AG04449 (cell line): Measurements from ENCODE around the gene KLC4.

ENCODE experiments used
- CTCF ChIA-PET: fragments of 350-600 bp; formaldehyde crosslinking; extraction: SDS; loops from one replicate; lab custom pipeline; 2021; ENCODE audit warnings: antibody characterized with exemption; lab: Yijun Ruan, JAX
- POLR2A ChIA-PET: fragments of 400-600, 350-600 bp; formaldehyde crosslinking; extraction: SDS; loops from one replicate; lab custom pipeline; 2020; ENCODE audit warnings: antibody characterized with exemption, inconsistent platforms; lab: Yijun Ruan, JAX
- DNase-seq: peaks from one replicate; pipeline ENCODE4 v3.0.0-alpha.2; 2010; ENCODE audit warnings: low read depth, low spot score
- H3K4me3 ChIP-seq: 2 replicates; pipeline ENCODE4 v1.5.1; 2011; ENCODE audit warnings: low read depth, mild to moderate bottlenecking, control low read depth, low read length
- TF ChIP-seq, protein P1 (sequence below): IDR thresholded peaks from one replicate; pipeline ENCODE4 v1.5.1; 2011; ENCODE audit warnings: mild to moderate bottlenecking, moderate library complexity, low read length, control low read depth, inconsistent platforms; ENCODE audit not compliant: insufficient read depth; ENCODE audit errors: missing control alignments

KLC4 gene

GRCh38 chr6:43014434-43014909 lies 45.0 kb upstream of the KLC4 start:
- peak overlapping the region; percentile 98 for H3K4me3 ChIP-seq
- TF ChIP-seq, protein P1, sequence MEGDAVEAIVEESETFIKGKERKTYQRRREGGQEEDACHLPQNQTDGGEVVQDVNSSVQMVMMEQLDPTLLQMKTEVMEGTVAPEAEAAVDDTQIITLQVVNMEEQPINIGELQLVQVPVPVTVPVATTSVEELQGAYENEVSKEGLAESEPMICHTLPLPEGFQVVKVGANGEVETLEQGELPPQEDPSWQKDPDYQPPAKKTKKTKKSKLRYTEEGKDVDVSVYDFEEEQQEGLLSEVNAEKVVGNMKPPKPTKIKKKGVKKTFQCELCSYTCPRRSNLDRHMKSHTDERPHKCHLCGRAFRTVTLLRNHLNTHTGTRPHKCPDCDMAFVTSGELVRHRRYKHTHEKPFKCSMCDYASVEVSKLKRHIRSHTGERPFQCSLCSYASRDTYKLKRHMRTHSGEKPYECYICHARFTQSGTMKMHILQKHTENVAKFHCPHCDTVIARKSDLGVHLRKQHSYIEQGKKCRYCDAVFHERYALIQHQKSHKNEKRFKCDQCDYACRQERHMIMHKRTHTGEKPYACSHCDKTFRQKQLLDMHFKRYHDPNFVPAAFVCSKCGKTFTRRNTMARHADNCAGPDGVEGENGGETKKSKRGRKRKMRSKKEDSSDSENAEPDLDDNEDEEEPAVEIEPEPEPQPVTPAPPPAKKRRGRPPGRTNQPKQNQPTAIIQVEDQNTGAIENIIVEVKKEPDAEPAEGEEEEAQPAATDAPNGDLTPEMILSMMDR, result no peak
- POLR2A ChIA-PET, result interaction anchor here (0.6 to 1.6 kb wide), 11 partner anchors 30 to 159 kb away, joined by 3 to 10 read pairs (median 3); partner anchors contain the start of genes CNPY3, CUL7, KLC4 and MRPL2
- CTCF ChIA-PET, result interaction anchor here (1.1 to 5.5 kb wide), 4 partner anchors 11 to 215 kb away, joined by 4 to 38 read pairs (median 8); partner anchors contain the start of gene DNPH1
- DNase-seq, result no peak

DNA sequence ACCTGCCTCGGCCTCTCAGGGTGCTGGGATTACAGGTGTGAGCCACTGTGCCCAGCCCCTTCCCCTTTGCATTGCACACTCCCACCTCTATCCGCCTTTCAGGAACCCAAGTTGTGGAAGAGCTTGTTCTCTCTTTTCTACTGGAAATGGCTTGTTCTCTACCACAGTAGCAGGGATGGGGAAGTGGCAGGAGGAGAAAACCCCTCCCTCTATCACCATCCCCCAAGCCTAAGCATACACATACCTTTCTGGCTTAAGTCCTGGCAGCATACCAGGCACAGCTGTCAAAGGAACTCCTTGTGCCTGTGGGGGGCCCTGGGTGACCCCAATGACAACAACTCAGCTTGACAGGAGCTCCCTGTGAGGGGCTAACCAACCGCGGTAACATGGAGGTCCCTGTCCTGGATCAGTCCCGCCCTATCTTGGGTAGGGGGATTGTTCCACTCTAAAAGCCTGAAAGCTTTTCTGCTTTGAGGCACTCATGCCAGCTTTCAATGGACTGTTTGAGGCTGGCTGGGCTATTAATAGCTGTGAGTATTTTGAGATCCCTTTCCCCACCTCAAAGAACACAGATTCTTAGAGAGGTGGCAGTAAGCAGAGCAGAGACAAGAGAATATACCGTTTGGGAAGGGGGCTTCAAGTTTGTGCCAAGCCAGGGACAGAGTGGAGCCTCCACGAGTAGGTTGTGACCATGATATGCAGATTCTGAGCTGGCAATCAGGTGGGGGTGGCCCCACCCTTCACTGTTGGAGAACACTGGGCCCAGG lies 43.1 kb upstream of the KLC4 start:
- ChIA-PET CTCF (interaction anchor here (1.2 to 5.5 kb wide), 4 partner anchors 114 to 155 kb away, joined by 3 to 38 read pairs (median 8); no protein-coding TSS in a partner anchor), POLR2A (interaction anchor here (1.0 kb wide), 1 partner anchor 38 kb away, joined by 4 read pairs; the partner anchor contains the start of gene CUL7)
- TF ChIP-seq, protein P1, result no peak
- H3K4me3 ChIP-seq, result no peak overlapping the region
- no peak for DNase-seq

GRCh38 chr6:43016943-43017334 lies 42.5 kb upstream of the KLC4 start:
- TF ChIP-seq, protein P1, result no peak
- ChIA-PET POLR2A (interaction anchor here (1.0 kb wide), 1 partner anchor 37 kb away, joined by 4 read pairs; the partner anchor contains the start of gene CUL7), CTCF (interaction anchor here (1.2 to 5.5 kb wide), 4 partner anchors 113 to 155 kb away, joined by 3 to 38 read pairs (median 8); no protein-coding TSS in a partner anchor)
- DNase-seq, result no peak
- H3K4me3 ChIP-seq, result no peak overlapping the region

DNA sequence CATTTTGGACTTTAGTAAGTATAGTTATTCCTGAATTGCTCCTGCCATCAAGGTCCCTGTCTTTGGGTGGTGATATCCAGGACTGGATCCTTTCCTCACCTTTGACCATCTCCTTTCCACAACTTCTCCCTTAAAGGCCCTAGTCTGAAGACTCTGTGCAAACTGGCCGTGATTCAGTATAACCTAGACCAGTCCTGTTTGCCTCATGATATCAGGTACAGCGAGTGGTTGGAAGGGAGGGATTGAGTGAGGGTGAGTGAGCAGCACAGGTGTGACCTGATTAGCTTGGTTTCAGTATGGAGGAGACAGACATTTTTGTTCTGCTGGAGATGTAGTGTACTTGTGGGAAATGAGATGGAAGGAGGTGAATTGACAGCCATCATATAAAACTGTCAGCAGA lies 40.3 kb upstream of the KLC4 start:
- TF ChIP-seq, protein P1, result no peak
- H3K4me3 ChIP-seq, result no peak overlapping the region
- no peak for DNase-seq
- ChIA-PET CTCF (interaction anchor here (1.7 kb wide), 1 partner anchor 118 kb away, joined by 4 read pairs; no protein-coding TSS in a partner anchor), POLR2A (no interaction called here)

DNA sequence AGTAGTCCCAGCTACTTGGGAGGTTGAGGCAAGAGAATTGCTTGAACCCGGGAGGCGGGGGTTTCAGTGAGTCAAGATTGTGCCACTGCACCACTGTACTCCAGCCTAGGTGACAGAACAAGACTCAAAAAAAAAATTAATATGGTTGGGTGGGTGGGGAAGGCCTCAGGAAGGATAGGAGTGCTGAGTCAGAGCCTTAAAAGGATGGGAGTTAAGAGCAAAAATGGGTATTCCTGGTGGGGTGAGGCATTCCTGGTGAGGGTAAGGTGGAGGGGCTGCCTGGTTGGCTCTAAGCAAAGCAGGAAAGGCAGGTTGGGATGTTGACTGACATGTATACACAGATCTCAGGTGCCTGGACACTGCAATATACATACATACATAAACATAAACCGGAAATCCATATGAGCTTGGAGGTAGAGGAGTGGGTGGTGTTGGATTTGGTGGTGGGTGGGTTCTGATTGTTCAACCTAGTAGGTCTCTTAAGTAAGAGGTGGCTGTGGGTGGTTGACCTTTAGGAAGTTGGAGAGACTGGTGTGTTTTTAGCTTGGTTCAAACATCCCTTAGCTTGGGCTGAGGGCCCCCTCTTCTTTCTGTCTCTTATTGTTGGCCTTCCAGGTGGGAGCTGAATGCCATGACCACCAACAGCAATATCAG lies 39.3 kb upstream of the KLC4 start:
- CTCF ChIA-PET, result interaction anchor here (0.6 to 3.1 kb wide), 3 partner anchors 29 to 124 kb away, joined by 3 to 19 read pairs (median 13); no protein-coding TSS in a partner anchor

More for the DNA sequence above, 39.3 kb upstream of the KLC4 start:
- no peak for DNase-seq
- no peak overlapping the region for H3K4me3 ChIP-seq
- TF ChIP-seq, protein P1, result no peak
- POLR2A ChIA-PET, result interaction anchor here (1.0 to 2.2 kb wide), 4 partner anchors 13 to 154 kb away, joined by 3 to 8 read pairs (median 6); partner anchors contain the start of genes CUL7 and PPP2R5D
